GM18507 (cell line): ENCODE measurements around the gene NKIRAS2.
"Not testable (repeated sequence)": the region's sequence is repeated elsewhere in the genome, so short reads cannot be mapped to it uniquely, and the experiment has no call there.

Experiments
- DNase-seq: peaks from one replicate; pipeline ENCODE4 v3.0.0; 2011; ENCODE audit warnings: low read depth; ENCODE audit not compliant: insufficient read length; ENCODE audit errors: extremely low spot score
- FAIRE-seq: peaks from 2 replicates; lab custom pipeline; 2011; peaks lifted over from hg19 to GRCh38; lab: Jason Lieb, UNC

The NKIRAS2 gene

GRCh38 chr17:41992576-41992975 is 27.3 kb upstream of the NKIRAS2 start:
- FAIRE-seq: no peak
- DNase-seq: no peak

- DNase-seq: no peak
Measured at GRCh38 chr17:41996855-41997164, 23.1 kb upstream of the NKIRAS2 start.

GRCh38 chr17:41998497-41998896 is 21.4 kb upstream of the NKIRAS2 start:
- FAIRE-seq: no peak

More at GRCh38 chr17:41996855-41997164, 23.1 kb upstream of the NKIRAS2 start:
- FAIRE-seq: no peak

GRCh38 chr17:42000413-42001133 is 19.3 kb upstream of the NKIRAS2 start:
- FAIRE-seq (no peak), DNase-seq (no peak)

More at GRCh38 chr17:41998497-41998896, 21.4 kb upstream of the NKIRAS2 start:
- DNase-seq: no peak

GRCh38 chr17:42001729-42002128 is 18.2 kb upstream of the NKIRAS2 start:
- no peak for FAIRE-seq
- DNase-seq: no peak

GRCh38 chr17:42002175-42002791 is 17.6 kb upstream of the NKIRAS2 start:
- FAIRE-seq (no peak), DNase-seq (no peak)

- no peak for DNase-seq
- FAIRE-seq: no peak
Measured at GRCh38 chr17:42002792-42003301, 17.0 kb upstream of the NKIRAS2 start.

GRCh38 chr17:42005166-42005565 is 14.7 kb upstream of the NKIRAS2 start:
- no peak for FAIRE-seq
- no peak for DNase-seq

GRCh38 chr17:42009170-42009569 is 10.7 kb upstream of the NKIRAS2 start:
- DNase-seq (no peak), FAIRE-seq (no peak)

GRCh38 chr17:42010266-42010680 is 9.6 kb upstream of the NKIRAS2 start:
- not testable (repeated sequence) for DNase-seq

GRCh38 chr17:42010898-42011516 is 8.9 kb upstream of the NKIRAS2 start:
- no peak for FAIRE-seq
- no peak for DNase-seq

More at GRCh38 chr17:42010266-42010680, 9.6 kb upstream of the NKIRAS2 start:
- FAIRE-seq: not testable (repeated sequence)

- FAIRE-seq, DNase-seq: not testable (repeated sequence)
Measured at GRCh38 chr17:42012363-42012762, 7.5 kb upstream of the NKIRAS2 start.

GRCh38 chr17:42013740-42014139 is 6.2 kb upstream of the NKIRAS2 start:
- not testable (repeated sequence) for FAIRE-seq, DNase-seq

- FAIRE-seq (no peak), DNase-seq (no peak)
Measured at GRCh38 chr17:42016411-42016831, 3.5 kb upstream of the NKIRAS2 start.

GRCh38 chr17:42016941-42017865 is 2.7 kb upstream of the NKIRAS2 start, which contains the start of gene DNAJC7:
Gene DNAJC7 (minus strand): TSS chr17:42017439. CDS start chr17:42017416, 23 bp downstream.
- DNase-seq (peak; percentile 91), FAIRE-seq (peak; percentile 86)

GRCh38 chr17:42017866-42018200 is 2.1 kb upstream of the NKIRAS2 start:
- DNase-seq: no peak
- FAIRE-seq: no peak

GRCh38 chr17:42018339-42018738 is 1.6 kb upstream of the NKIRAS2 start:
- DNase-seq: no peak
- no peak for FAIRE-seq

- FAIRE-seq (no peak), DNase-seq (no peak)
Measured at GRCh38 chr17:42018988-42019387, 902 bp upstream of the NKIRAS2 start.

GRCh38 chr17:42020845-42021244 is 955 bp downstream of the NKIRAS2 start:
- FAIRE-seq, DNase-seq: not testable (repeated sequence)
